Fibroblast of pulmonary artery (primary cell): ENCODE measurements around the gene CHAC1.
"Not testable (repeated sequence)": the region's sequence is repeated elsewhere in the genome, so short reads cannot be mapped to it uniquely, and the experiment has no call there.

Source experiments
- DNase-seq: peaks from one replicate; pipeline ENCODE4 v3.0.0-alpha.2; 2010; ENCODE audit warnings: low read depth
- H3K4me3 ChIP-seq: replicated peaks from 2 replicates; pipeline ENCODE4 v1.5.1; 2011; ENCODE audit warnings: low read depth, mild to moderate bottlenecking, control low read depth, low read length, moderate library complexity
- TF ChIP-seq, protein P1 (sequence below): IDR thresholded peaks from 2 replicates; pipeline ENCODE4 v1.5.1; 2011; ENCODE audit warnings: mild to moderate bottlenecking, control low read depth, low read length, inconsistent platforms; ENCODE audit errors: missing control alignments

The CHAC1 gene

DNA sequence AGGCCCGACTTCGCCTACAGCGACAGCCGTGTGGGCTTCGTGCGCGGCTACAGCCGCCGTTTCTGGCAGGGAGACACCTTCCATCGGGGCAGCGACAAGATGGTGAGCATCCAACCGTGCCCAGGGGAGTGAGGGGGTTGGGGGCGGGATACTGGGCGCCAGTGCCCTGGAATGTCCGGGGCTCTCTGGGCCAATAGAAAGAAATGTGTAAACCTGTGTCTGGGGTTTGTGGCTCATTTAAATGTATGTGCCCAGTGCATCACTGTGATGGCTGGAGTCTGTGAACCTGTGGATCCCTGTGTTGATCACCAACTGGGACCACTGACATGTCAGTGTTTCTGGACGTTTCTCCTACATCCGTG lies 423 bp downstream of the CHAC1 start:
- peak overlapping the region; percentile 88 for H3K4me3 ChIP-seq
- TF ChIP-seq, protein P1, sequence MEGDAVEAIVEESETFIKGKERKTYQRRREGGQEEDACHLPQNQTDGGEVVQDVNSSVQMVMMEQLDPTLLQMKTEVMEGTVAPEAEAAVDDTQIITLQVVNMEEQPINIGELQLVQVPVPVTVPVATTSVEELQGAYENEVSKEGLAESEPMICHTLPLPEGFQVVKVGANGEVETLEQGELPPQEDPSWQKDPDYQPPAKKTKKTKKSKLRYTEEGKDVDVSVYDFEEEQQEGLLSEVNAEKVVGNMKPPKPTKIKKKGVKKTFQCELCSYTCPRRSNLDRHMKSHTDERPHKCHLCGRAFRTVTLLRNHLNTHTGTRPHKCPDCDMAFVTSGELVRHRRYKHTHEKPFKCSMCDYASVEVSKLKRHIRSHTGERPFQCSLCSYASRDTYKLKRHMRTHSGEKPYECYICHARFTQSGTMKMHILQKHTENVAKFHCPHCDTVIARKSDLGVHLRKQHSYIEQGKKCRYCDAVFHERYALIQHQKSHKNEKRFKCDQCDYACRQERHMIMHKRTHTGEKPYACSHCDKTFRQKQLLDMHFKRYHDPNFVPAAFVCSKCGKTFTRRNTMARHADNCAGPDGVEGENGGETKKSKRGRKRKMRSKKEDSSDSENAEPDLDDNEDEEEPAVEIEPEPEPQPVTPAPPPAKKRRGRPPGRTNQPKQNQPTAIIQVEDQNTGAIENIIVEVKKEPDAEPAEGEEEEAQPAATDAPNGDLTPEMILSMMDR = no peak
- no peak for DNase-seq

DNA sequence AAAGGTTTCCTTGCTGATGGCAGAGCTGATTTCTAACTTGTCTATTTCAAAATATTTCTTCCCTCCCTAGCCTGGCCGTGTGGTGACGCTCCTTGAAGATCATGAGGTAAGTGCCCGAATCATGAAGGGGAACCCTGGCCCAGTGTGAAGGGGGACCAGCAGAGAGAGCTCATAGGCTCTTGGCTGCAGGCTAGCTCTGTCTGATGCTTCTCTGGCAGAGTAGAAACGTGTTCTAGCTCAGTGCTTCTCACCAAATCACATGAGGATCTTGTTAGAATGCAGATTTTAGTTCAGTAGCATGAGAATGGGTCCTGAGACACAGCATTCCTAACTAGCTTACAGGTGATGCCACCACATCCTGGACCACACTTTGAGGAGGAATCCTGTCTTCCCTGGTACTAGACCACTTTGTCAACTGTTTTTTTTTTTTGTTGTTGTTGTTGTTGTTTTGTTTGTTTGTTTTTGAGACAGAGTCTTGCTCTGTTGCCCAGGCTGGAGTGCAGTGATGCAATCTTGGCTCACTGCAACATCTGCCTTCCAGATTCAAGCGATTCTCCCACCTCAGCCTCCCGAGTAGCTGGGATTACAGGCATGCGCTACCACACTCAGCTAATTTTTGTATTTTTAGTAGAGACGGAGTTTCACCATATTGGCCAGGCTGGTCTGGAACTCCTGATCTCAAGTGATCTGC lies 1.0 kb downstream of the CHAC1 start:
- peak overlapping the region; percentile 88 for H3K4me3 ChIP-seq
- DNase-seq = not testable (repeated sequence)

DNA sequence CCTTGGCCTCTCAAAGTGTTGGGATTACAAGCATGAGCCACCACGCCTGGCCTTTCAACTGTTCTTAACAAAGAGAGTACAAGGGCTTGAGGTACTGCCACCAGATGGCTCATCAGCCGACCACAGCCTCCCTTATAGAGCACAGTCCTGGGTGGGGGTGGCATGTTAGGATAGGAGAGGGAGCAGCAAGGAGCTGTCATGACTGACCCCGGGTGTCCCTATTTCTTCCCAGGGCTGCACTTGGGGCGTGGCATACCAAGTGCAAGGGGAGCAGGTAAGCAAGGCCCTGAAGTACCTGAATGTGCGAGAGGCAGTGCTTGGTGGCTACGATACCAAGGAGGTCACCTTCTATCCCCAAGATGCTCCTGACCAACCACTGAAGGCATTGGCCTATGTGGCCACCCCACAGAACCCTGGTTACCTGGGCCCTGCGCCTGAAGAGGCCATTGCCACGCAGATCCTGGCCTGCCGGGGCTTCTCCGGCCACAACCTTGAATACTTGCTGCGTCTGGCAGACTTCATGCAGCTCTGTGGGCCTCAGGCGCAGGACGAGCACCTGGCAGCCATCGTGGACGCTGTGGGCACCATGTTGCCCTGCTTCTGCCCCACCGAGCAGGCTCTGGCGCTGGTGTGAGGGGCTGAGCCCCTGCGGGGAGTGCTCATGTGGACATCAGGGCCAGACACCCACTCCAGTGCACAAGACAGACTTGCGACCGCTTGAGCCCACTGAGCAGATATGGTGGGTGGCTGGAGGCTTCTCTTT lies 2.1 kb downstream of the CHAC1 start:
- TF ChIP-seq, protein P1 = no peak
- no peak overlapping the region for H3K4me3 ChIP-seq
- DNase-seq = no peak

DNA sequence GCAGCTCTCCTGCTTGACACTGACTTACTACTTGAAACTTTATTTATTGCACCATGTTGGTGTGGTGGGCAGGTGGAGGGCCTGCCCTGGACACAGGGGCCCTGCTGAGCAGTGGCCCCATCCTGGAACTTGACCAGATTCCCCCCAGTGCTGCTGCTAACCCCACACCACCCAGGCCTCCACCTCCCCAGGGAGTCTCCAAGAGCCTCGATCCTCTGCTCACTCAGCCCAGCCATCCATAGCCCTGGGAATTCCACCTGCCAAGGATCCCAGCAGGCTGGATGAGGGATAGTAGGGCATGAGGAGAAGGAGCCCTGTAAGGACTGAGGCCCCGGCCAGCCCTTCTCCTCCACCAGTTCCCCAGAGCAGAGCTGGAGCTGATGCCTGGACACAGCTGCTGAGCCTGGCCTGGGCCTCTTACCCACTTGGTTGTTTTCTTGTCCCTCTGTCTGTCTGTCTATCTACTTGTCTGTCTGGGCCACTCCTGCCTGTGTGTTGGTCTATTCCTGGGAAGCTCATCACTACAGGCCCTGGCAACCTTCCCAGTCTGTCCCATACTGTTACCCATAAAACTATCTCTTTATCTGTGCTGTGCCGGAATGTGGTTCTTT lies 2.8 kb downstream of the CHAC1 start:
- TF ChIP-seq, protein P1 = no peak
- H3K4me3 ChIP-seq = no peak overlapping the region
- no peak for DNase-seq

DNA sequence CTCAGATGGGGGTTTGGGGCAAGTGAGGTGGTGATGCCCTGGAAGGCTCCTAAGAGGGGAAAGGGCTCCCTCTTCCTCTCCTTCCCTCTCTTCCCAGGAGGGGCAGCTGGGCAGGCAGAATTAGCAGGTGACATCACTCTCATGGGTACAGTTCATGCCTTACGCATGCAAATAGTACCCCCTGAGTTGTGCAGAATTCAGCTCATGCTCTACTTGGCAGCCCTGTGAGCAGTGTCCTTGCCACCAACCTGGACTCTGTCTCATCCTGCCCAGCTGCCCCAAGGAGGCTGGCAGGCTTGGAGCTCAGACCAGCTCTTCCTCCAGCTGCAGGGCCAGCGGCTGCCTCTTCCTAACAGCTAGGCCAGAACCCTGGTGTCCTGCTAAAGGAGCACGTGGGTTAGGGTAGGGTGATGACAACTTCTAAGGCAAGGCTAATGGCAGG lies 3.3 kb downstream of the CHAC1 start:
- TF ChIP-seq, protein P1 = no peak
- no peak overlapping the region for H3K4me3 ChIP-seq
- no peak for DNase-seq

DNA sequence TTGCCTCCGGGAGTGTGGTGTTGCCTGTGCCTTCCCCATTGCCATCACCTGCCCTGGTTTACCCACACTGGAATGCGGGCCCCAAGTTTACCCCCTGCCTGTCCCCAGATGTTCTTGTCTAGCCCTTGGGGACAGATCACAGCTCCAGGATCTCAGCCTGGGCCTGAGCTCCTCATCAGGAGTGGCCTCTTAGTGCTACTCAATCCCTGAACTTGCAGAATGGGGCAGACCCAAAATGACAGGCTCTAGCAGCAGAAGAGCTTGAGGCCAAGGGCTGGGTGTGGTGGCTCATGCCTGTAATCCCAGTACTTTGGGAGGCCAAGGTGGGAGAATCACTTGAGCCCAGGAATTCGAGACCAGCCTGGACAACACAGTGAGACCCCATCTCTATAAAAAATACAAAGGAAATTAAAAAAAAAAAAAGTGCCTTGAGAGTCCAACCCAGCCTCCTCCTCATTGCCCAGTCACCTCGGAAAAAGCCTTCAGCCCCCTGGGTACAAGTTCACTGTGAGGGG lies 3.8 kb downstream of the CHAC1 start:
- no peak overlapping the region for H3K4me3 ChIP-seq
- no peak for DNase-seq
- TF ChIP-seq, protein P1 = no peak

DNA sequence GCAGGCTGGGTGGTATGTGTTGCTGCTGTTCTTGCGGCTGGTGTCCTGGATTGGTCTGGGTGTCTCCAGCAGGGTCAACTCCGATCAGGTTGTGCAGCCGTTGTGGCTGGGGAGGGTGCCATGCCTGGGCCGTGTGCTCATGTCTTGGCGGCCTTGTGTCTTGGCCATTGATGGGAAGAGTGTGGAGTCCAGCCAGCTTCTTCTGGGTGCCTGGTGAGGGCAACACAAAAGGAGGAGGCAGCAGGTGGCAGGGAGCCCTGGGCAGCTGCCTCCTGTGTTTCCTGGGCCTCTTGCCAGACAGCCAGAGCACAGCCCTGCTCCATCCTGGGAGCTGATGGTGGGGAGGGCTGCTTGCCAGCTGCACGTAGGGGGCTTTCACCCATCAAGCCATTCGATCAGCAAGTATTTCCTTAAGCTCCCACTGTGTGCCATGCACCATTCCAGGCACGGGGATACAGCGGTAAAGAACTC lies 4.3 kb downstream of the CHAC1 start:
- H3K4me3 ChIP-seq = no peak overlapping the region
- TF ChIP-seq, protein P1 = no peak
- no peak for DNase-seq
